Measurements from ENCODE around the gene PARD3.

GRCh38 chr10:34348917-34349485 lies 466.1 kb downstream of the PARD3 start:
- TF ChIP-seq CTCF (IDR thresholded peaks at IDR 0.05) (no peak), POLR2A (IDR thresholded peaks at IDR 0.05) (no peak)
